ENCODE measurements around the gene COL1A2.

DNA sequence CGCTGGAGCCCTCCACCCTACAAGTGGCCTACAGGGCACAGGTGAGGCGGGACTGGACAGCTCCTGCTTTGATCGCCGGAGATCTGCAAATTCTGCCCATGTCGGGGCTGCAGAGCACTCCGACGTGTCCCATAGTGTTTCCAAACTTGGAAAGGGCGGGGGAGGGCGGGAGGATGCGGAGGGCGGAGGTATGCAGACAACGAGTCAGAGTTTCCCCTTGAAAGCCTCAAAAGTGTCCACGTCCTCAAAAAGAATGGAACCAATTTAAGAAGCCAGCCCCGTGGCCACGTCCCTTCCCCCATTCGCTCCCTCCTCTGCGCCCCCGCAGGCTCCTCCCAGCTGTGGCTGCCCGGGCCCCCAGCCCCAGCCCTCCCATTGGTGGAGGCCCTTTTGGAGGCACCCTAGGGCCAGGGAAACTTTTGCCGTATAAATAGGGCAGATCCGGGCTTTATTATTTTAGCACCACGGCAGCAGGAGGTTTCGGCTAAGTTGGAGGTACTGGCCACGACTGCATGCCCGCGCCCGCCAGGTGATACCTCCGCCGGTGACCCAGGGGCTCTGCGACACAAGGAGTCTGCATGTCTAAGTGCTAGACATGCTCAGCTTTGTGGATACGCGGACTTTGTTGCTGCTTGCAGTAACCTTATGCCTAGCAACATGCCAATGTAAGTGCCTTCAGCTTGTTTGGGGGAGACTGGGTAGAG, at the start of gene COL1A2:
- TF ChIP-seq, protein P1, sequence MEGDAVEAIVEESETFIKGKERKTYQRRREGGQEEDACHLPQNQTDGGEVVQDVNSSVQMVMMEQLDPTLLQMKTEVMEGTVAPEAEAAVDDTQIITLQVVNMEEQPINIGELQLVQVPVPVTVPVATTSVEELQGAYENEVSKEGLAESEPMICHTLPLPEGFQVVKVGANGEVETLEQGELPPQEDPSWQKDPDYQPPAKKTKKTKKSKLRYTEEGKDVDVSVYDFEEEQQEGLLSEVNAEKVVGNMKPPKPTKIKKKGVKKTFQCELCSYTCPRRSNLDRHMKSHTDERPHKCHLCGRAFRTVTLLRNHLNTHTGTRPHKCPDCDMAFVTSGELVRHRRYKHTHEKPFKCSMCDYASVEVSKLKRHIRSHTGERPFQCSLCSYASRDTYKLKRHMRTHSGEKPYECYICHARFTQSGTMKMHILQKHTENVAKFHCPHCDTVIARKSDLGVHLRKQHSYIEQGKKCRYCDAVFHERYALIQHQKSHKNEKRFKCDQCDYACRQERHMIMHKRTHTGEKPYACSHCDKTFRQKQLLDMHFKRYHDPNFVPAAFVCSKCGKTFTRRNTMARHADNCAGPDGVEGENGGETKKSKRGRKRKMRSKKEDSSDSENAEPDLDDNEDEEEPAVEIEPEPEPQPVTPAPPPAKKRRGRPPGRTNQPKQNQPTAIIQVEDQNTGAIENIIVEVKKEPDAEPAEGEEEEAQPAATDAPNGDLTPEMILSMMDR (IDR thresholded peaks at IDR 0.05) = no peak
- TF ChIP-seq RFX5 (IDR thresholded peaks at IDR 0.05) = no peak
- TF ChIP-seq POLR2A (IDR thresholded peaks at IDR 0.05; ENCODE audit: low read length) = no peak
- TF ChIP-seq KDM5A (IDR thresholded peaks at IDR 0.05) = no peak
- no peak for TF ChIP-seq SMC3 (IDR thresholded peaks at IDR 0.05)
- TF ChIP-seq, protein P2, sequence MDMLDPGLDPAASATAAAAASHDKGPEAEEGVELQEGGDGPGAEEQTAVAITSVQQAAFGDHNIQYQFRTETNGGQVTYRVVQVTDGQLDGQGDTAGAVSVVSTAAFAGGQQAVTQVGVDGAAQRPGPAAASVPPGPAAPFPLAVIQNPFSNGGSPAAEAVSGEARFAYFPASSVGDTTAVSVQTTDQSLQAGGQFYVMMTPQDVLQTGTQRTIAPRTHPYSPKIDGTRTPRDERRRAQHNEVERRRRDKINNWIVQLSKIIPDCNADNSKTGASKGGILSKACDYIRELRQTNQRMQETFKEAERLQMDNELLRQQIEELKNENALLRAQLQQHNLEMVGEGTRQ (IDR thresholded peaks at IDR 0.05) = no peak
- TF ChIP-seq, protein P3, sequence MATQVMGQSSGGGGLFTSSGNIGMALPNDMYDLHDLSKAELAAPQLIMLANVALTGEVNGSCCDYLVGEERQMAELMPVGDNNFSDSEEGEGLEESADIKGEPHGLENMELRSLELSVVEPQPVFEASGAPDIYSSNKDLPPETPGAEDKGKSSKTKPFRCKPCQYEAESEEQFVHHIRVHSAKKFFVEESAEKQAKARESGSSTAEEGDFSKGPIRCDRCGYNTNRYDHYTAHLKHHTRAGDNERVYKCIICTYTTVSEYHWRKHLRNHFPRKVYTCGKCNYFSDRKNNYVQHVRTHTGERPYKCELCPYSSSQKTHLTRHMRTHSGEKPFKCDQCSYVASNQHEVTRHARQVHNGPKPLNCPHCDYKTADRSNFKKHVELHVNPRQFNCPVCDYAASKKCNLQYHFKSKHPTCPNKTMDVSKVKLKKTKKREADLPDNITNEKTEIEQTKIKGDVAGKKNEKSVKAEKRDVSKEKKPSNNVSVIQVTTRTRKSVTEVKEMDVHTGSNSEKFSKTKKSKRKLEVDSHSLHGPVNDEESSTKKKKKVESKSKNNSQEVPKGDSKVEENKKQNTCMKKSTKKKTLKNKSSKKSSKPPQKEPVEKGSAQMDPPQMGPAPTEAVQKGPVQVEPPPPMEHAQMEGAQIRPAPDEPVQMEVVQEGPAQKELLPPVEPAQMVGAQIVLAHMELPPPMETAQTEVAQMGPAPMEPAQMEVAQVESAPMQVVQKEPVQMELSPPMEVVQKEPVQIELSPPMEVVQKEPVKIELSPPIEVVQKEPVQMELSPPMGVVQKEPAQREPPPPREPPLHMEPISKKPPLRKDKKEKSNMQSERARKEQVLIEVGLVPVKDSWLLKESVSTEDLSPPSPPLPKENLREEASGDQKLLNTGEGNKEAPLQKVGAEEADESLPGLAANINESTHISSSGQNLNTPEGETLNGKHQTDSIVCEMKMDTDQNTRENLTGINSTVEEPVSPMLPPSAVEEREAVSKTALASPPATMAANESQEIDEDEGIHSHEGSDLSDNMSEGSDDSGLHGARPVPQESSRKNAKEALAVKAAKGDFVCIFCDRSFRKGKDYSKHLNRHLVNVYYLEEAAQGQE (IDR thresholded peaks at IDR 0.05) = no peak

All from A549 (cell line).